Testis (tissue), 3 donors: ENCODE results near the gene TTC36. TPM values are rescaled to one million over a fixed set of nuclear protein-coding genes. Genes with fewer than 3 reads are reported as not detected.

Experiments used
- DNase-seq: peaks from one replicate; pipeline ENCODE4 v3.0.0-alpha.2; 2019
- H3K27ac ChIP-seq, 2 donors: fragments of 200-600 bp; sonication (generic); one replicate each; pipeline ENCODE4 v1.5.1; 2019
- H3K27me3 ChIP-seq: fragments of 200-600 bp; sonication (generic); one replicate; pipeline ENCODE4 v1.5.1; 2019
- H3K36me3 ChIP-seq: fragments of 200-600 bp; sonication (generic); one replicate; pipeline ENCODE4 v1.5.1; 2017; ENCODE audit warnings: low read depth; ENCODE audit errors: missing control alignments
- H3K4me1 ChIP-seq: fragments of 200-600 bp; sonication (generic); one replicate; pipeline ENCODE4 v1.5.1; 2019
- H3K4me3 ChIP-seq, 2 donors: fragments of 200-600 bp; sonication (generic); one replicate each; pipeline ENCODE4 v1.5.1; 2017 to 2019
- H3K9me3 ChIP-seq: fragments of 200-600 bp; sonication (generic); one replicate; pipeline ENCODE4 v1.5.1; 2017
- CTCF ChIP-seq, 3 experiments: fragments of 450-650 bp in 2 of 3; fragments of 200-600 bp in 1 of 3; sonication (generic) in 1 of 3; IDR thresholded peaks; one replicate each; pipeline ENCODE4 v1.5.1; 2016 to 2019; ENCODE audit warnings: antibody characterized with exemption in 3 of 3, mild to moderate bottlenecking in 2 of 3, moderate library complexity in 1 of 3
- POLR2A ChIP-seq: fragments of 450-650 bp; IDR thresholded peaks from one replicate; pipeline ENCODE4 v1.6.1; 2017; ENCODE audit warnings: antibody characterized with exemption, mild to moderate bottlenecking, moderate library complexity
- WGBS, 2 donors: methylation state at CpG; one replicate each; pipeline ENCODE4 v1.1.5; 2018; 5-methylcytosine and 5-hydroxymethylcytosine counted together
- intact Hi-C: fragments of 100-400 bp; cut with DNase I; formaldehyde crosslinking; loops from one replicate; pipeline ENCODE4 v1.15.1; 2023; ENCODE audit warnings: low total_unique reads
- polyA plus RNA-seq: library from polyadenylated mRNA; stranded (reverse); fragments of 350-450 nt; fragmentation: Illumina TruSeq; extraction: RNeasy Lipid Tissue Mini Kit (QIAGEN cat#74804); gene quantifications from one replicate; pipeline ENCODE4 v1.2.3, GENCODE V29; 2014; ENCODE audit warnings: low read depth, low replicate concordance; ENCODE audit not compliant: insufficient read depth
- total RNA-seq, 2 donors: library from RNA; depleted of rRNA; stranded (reverse); fragments of >200 nt; gene quantifications; one replicate each; pipeline ENCODE4 v1.2.3, GENCODE V29; 2016

TTC36 gene
- total and polyA plus RNA-seq, 3 donors from 2014 or later = 4.9 to 5.7 TPM; not detected in 1

- Histone ChIP-seq H3K4me1 (peaks cover 9% of the 10 kb centered on the region), H3K27ac (no peak overlapping the region), H3K27me3 (no peaks in the 10 kb centered on the region), H3K9me3 (no peaks in the 10 kb centered on the region), H3K4me3 (no peak overlapping the region), H3K36me3 (no peaks in the 10 kb centered on the region)
- no peak for DNase-seq
- WGBS, 2 donors = 87 to 88% methylated on average over 6 of the region's 6 CpGs
- intact Hi-C loops = no loop called here
- TF ChIP-seq POLR2A (no peak), CTCF (IDR thresholded peaks at IDR 0.05) (no peak)
Measured at GRCh38 chr11:118519549-118519948, 7.7 kb upstream of the TTC36 start.

GRCh38 chr11:118521892-118522311, 5.4 kb upstream of the TTC36 start:
- no peaks in the 10 kb centered on the region for H3K27me3 ChIP-seq
- H3K9me3 ChIP-seq = no peaks in the 10 kb centered on the region
- H3K36me3 ChIP-seq = no peaks in the 10 kb centered on the region
- 66 to 82% methylated on average over 12 to 13 of the region's 13 CpGs for WGBS, 2 donors
- no peak for DNase-seq
- no peak overlapping the region for H3K27ac ChIP-seq
- TF ChIP-seq CTCF (IDR thresholded peaks at IDR 0.05) = no peak
- no peak for TF ChIP-seq POLR2A
- intact Hi-C loops = no loop called here
- H3K4me3 ChIP-seq = no peak overlapping the region
- H3K4me1 ChIP-seq = peaks cover 9% of the 10 kb centered on the region

- Histone ChIP-seq H3K4me1 (peaks cover 9% of the 10 kb centered on the region), H3K36me3 (no peaks in the 10 kb centered on the region), H3K9me3 (no peaks in the 10 kb centered on the region), H3K4me3 (no peak overlapping the region), H3K27ac (no peak overlapping the region), H3K27me3 (no peaks in the 10 kb centered on the region)
- intact Hi-C loops = no loop called here
- WGBS, 2 donors = 35 to 54% methylated on average over 2 to 6 of the region's 6 CpGs
- peak in 2 of 3 experiments; percentile 34 to 38 for TF ChIP-seq CTCF (IDR thresholded peaks at IDR 0.05)
- no peak for TF ChIP-seq POLR2A
- DNase-seq = peak; percentile 66
Measured at GRCh38 chr11:118522571-118523072, 4.7 kb upstream of the TTC36 start.

- Histone ChIP-seq H3K27me3 (no peaks in the 10 kb centered on the region), H3K27ac (no peak overlapping the region), H3K9me3 (no peaks in the 10 kb centered on the region), H3K36me3 (no peaks in the 10 kb centered on the region), H3K4me1 (peaks cover 10% of the 10 kb centered on the region), H3K4me3 (no peak overlapping the region)
- intact Hi-C loops = no loop called here
- TF ChIP-seq CTCF (IDR thresholded peaks at IDR 0.05) (no peak), POLR2A (no peak)
- no peak for DNase-seq
Measured at GRCh38 chr11:118524356-118524755, 2.9 kb upstream of the TTC36 start.

GRCh38 chr11:118524757-118525470, 2.4 kb upstream of the TTC36 start:
- DNase-seq = no peak
- Histone ChIP-seq H3K4me3 (no peak overlapping the region), H3K27ac (no peak overlapping the region), H3K36me3 (no peaks in the 10 kb centered on the region), H3K9me3 (no peaks in the 10 kb centered on the region), H3K27me3 (no peaks in the 10 kb centered on the region), H3K4me1 (peaks cover 15% of the 10 kb centered on the region)
- TF ChIP-seq POLR2A = no peak
- no peak for TF ChIP-seq CTCF (IDR thresholded peaks at IDR 0.05)
- WGBS, 2 donors = 84 to 85% methylated on average over 6 of the region's 6 CpGs
- intact Hi-C loops = no loop called here
